Duodenal mucosa (tissue), 2 donors: ENCODE data around the gene CAPSL.
A peak's percentile ranks its signal among the peaks of the same experiment; 100 is the strongest.

Experiments used
- H3K27ac ChIP-seq: one replicate; pipeline ENCODE4 v1.7.0; 2013; ENCODE audit warnings: low read depth, low read length
- H3K27me3 ChIP-seq, 2 donors: one replicate each; pipeline ENCODE4 v1.7.0; 2013; ENCODE audit warnings: low read length in 2 of 2, control low read depth in 1 of 2; ENCODE audit not compliant: insufficient read depth in 2 of 2, control insufficient read depth in 1 of 2
- H3K36me3 ChIP-seq, 2 donors: one replicate each; pipeline ENCODE4 v1.7.0; 2013; ENCODE audit warnings: low read length in 2 of 2, control low read depth in 1 of 2; ENCODE audit not compliant: insufficient read depth in 2 of 2, control insufficient read depth in 1 of 2
- H3K4me1 ChIP-seq, 2 donors: one replicate each; pipeline ENCODE4 v1.7.0; 2013; ENCODE audit warnings: low read length in 2 of 2, control low read depth in 1 of 2; ENCODE audit not compliant: insufficient read depth in 2 of 2, control insufficient read depth in 1 of 2
- H3K4me3 ChIP-seq, 2 donors: one replicate each; pipeline ENCODE4 v1.7.0; 2013; ENCODE audit warnings: low read length in 2 of 2, low read depth in 1 of 2
- H3K9ac ChIP-seq, 2 donors: one replicate each; pipeline ENCODE4 v1.7.0; 2013; ENCODE audit warnings: low read length in 2 of 2, low read depth in 1 of 2
- H3K9me3 ChIP-seq, 2 donors: one replicate each; pipeline ENCODE4 v1.7.0; 2013; ENCODE audit warnings: low read length in 2 of 2, control low read depth in 1 of 2; ENCODE audit not compliant: control insufficient read depth in 1 of 2

The CAPSL gene

GRCh38 chr5:35954175-35954574, 15.8 kb upstream of the CAPSL start:
- H3K36me3 ChIP-seq, result no peaks in the 10 kb centered on the region
- H3K27ac ChIP-seq, result no peak overlapping the region
- H3K4me3 ChIP-seq, result no peak overlapping the region

DNA sequence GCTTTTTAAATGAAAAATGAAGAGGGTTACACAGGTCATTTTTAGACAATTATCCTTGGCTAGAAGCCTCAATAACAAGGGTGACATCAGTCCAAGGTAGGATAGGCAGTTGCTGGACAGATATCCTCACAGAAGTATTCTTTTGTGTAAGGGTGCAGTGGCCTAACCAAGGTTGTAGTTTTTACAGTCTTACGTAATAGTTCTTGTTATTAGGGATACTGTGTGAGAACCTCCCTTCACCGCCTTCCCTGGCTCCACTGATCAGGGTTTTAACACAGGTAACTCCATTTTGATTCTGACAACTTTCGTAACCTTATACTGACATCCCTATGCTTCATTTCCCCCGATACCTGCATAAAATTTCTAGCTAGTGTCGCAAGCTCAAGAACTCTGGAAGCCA, 8.7 kb upstream of the CAPSL start:
- Histone ChIP-seq H3K27ac (no peak overlapping the region), H3K9me3 (no peaks in the 10 kb centered on the region), H3K36me3 (no peaks in the 10 kb centered on the region), H3K27me3 (no peaks in the 10 kb centered on the region), H3K4me3 (no peak overlapping the region), H3K4me1 (no peaks in the 10 kb centered on the region), H3K9ac (no peak overlapping the region)

More at GRCh38 chr5:35954175-35954574, 15.8 kb upstream of the CAPSL start:
- Histone ChIP-seq H3K9me3 (no peaks in the 10 kb centered on the region), H3K27me3 (no peaks in the 10 kb centered on the region), H3K9ac (no peak overlapping the region), H3K4me1 (no peaks in the 10 kb centered on the region)

GRCh38 chr5:35939639-35940038, 1.2 kb upstream of the CAPSL start:
- Histone ChIP-seq H3K36me3 (no peaks in the 10 kb centered on the region), H3K27me3 (peaks cover 0 to 4% of the 10 kb centered on the region in 2 donors), H3K9me3 (no peaks in the 10 kb centered on the region), H3K9ac (no peak overlapping the region), H3K27ac (no peak overlapping the region), H3K4me3 (no peak overlapping the region), H3K4me1 (no peaks in the 10 kb centered on the region)

DNA sequence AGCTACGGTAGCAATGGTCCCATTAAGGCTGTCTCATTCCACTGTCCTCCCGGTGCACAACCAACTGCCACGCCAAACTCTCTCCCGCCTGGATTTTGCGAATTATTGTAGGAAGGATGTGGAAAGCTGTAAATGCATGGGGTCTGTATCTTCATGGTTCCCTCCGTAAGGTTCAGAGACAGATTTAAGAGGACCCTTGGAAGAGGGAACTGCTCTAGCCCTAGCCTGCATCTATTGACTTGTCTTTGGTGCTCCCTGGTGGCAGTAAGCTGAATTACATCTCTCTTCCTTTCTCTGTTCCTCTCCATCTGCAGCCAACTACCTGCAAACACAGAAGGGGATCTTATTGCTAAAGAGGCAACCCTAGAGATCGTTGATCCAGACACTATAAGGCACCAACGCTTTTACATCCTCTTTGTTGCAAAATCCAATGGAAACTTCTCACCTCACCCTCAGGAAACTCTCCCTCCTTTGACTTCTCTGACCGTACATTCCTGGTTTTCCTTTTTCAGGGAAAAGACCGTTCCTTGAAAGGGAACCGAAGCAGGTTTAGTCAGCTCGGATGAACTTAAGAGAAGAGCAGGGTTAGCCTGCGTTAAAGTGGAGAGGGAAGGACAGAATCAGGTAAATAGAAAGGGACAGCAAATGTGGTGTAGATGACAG, 11.9 kb downstream of the CAPSL start:
- Histone ChIP-seq H3K27ac (no peak overlapping the region), H3K4me3 (no peak overlapping the region), H3K9ac (no peak overlapping the region), H3K9me3 (no peaks in the 10 kb centered on the region), H3K4me1 (peaks cover 4 to 6% of the 10 kb centered on the region in 2 donors), H3K27me3 (peaks cover 4 to 10% of the 10 kb centered on the region in 2 donors), H3K36me3 (no peaks in the 10 kb centered on the region)

DNA sequence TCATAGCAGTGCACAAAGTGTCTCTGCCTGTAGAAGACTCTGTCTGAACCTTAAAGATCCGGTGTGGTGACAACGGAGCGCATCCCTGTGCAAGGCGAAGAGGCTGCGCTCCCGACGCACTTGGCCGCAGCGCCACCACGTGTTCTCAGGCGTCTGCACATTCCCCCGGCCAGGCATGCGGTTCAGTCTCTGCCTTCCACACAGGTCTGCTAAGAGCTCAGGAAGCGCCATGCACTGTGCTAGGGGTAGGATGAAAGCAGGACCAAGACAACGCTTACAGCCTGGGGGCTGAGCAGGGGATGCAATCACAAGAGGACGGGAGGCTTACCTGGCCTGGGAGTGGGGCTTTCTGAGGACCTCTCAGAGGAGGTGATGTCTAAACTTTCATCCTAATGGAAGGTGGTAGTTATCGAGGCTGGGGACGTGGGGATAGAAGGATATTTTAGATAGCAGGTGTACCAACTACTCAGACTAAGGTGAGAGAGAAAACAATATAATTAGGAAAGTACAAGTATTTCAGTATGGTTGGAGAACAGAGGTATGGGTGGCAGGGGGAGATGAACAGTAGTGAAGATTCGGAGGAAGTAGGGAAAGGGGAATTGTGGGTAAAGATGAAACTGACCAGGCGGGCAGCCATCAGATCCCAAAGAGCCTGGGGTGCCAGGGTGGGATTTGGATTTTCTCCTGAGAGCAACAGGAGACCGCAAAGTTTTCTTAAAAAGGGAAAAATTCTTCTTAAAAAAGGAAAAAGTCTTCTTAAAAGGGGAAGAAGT, 13.3 kb downstream of the CAPSL start:
- Histone ChIP-seq H3K27me3 (peaks cover 4 to 10% of the 10 kb centered on the region in 2 donors), H3K4me3 (peak overlapping the region in 1 of 2 donors; percentile 32), H3K9ac (no peak overlapping the region), H3K9me3 (no peaks in the 10 kb centered on the region), H3K36me3 (no peaks in the 10 kb centered on the region), H3K4me1 (peaks cover 4 to 6% of the 10 kb centered on the region in 2 donors), H3K27ac (no peak overlapping the region)

GRCh38 chr5:35924122-35924949, 14.1 kb downstream of the CAPSL start:
- Histone ChIP-seq H3K4me1 (peaks cover 4 to 6% of the 10 kb centered on the region in 2 donors), H3K27ac (no peak overlapping the region), H3K27me3 (peaks cover 4 to 10% of the 10 kb centered on the region in 2 donors), H3K36me3 (no peaks in the 10 kb centered on the region), H3K9me3 (peaks cover 0 to 7% of the 10 kb centered on the region in 2 donors), H3K4me3 (peak overlapping the region in 1 of 2 donors; percentile 32), H3K9ac (no peak overlapping the region)

DNA sequence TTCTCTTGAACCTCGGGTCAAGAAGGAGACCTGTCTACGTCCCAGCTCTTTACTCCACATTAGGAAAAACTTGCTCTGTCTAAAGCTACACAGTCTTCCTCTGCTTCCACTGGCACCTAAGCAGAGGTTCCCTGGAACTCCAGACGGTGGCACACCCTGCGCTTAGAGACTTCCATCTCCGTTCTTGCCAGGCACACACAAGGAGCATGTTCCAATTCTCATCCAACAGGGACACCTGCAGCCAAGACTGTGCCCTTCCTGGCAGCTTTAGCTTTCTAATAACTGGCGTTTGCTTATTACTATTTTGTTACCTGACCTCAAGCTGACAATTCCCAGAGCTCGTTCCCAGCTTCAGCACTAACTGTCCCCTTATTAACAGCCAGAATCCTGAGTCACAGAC, 16.0 kb downstream of the CAPSL start:
- no peak overlapping the region for H3K27ac ChIP-seq
- no peaks in the 10 kb centered on the region for H3K36me3 ChIP-seq
- H3K4me3 ChIP-seq, result no peak overlapping the region
- H3K9ac ChIP-seq, result no peak overlapping the region
- peaks cover 4 to 6% of the 10 kb centered on the region in 2 donors for H3K4me1 ChIP-seq
- H3K9me3 ChIP-seq, result peaks cover 0 to 7% of the 10 kb centered on the region in 2 donors
- peaks cover 4 to 7% of the 10 kb centered on the region in 2 donors for H3K27me3 ChIP-seq

DNA sequence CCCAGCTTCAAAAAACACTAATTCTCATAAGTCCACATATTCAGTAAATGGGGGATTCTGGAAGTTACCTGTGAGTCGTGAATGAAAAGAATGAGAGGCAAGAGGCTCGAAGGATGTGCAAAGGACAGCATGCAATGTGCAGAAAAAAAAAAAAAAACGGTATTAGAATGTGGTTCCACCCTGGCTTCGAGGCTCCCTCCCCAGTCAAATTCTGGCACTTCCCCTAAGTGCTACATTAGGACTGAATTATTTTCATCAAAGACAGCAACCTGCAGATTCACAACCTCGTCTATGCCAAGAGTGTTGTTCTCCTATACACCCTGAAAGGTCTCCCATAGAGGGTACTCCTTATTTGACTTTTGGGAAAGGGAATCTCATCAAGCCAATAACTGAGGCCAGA, 16.5 kb downstream of the CAPSL start:
- peaks cover 0 to 7% of the 10 kb centered on the region in 2 donors for H3K9me3 ChIP-seq
- H3K27me3 ChIP-seq, result peaks cover 4 to 7% of the 10 kb centered on the region in 2 donors
- H3K27ac ChIP-seq, result no peak overlapping the region
- no peaks in the 10 kb centered on the region for H3K36me3 ChIP-seq
- no peak overlapping the region for H3K9ac ChIP-seq
- peaks cover 4 to 6% of the 10 kb centered on the region in 2 donors for H3K4me1 ChIP-seq
- H3K4me3 ChIP-seq, result no peak overlapping the region

DNA sequence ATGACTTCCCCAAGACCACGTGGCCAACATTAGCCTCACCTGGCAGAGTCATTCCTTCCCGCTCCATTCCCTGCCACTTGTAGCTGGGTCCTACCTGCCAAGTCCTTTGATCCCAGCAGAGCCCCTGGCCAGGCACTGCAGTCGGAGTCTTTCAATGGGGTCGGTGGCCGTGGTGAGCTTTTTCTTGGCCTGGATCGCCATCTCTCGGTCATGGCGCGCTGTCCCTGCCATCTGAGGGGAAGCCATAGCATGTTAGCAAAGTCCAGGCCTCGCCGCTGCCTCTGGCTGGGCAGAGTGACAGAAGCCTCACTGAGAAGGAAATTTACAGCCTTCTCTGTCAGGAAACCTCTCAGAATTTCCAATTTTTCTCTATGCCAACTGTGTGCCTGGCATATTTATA, 17.5 kb downstream of the CAPSL start:
- no peak overlapping the region for H3K9ac ChIP-seq
- H3K27me3 ChIP-seq, result peaks cover 4 to 7% of the 10 kb centered on the region in 2 donors
- no peak overlapping the region for H3K4me3 ChIP-seq

GRCh38 chr5:35919191-35919590, 19.2 kb downstream of the CAPSL start:
- H3K9ac ChIP-seq, result no peak overlapping the region

More for the DNA sequence above, 17.5 kb downstream of the CAPSL start:
- Histone ChIP-seq H3K36me3 (no peaks in the 10 kb centered on the region), H3K4me1 (peaks cover 3 to 4% of the 10 kb centered on the region in 2 donors), H3K27ac (no peak overlapping the region), H3K9me3 (peaks cover 0 to 7% of the 10 kb centered on the region in 2 donors)

More at GRCh38 chr5:35919191-35919590, 19.2 kb downstream of the CAPSL start:
- Histone ChIP-seq H3K4me1 (no peaks in the 10 kb centered on the region), H3K27ac (no peak overlapping the region), H3K4me3 (no peak overlapping the region), H3K9me3 (peaks cover 0 to 7% of the 10 kb centered on the region in 2 donors), H3K27me3 (no peaks in the 10 kb centered on the region), H3K36me3 (no peaks in the 10 kb centered on the region)
